ENCODE measurements around the gene HIGD1A.

DNA sequence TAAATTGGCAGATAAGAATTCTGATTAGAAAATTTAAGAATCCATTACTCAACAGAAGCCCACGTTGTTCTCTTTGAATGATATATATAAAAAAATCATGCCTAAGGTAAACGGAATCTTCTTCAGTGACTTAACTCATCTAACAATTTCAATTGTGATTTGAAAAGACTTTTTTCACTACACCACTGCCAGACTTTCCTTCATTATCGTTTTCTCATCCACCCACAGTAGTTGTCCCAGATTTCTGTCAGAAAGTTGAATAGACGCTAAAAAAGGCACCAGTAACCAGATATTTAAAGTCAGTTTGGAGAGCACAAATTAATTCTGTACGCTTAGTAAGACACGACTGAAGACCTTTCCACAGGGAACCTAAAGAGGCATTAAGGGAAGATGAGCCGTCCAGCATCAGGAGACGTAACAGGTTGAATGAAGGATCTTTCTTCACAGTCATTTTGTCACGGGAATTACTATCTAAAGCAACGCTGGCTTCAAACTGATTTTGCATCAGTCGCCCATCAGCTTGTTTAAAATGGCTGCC, 1.3 kb downstream of the HIGD1A start:
- TF ChIP-seq, protein P1, sequence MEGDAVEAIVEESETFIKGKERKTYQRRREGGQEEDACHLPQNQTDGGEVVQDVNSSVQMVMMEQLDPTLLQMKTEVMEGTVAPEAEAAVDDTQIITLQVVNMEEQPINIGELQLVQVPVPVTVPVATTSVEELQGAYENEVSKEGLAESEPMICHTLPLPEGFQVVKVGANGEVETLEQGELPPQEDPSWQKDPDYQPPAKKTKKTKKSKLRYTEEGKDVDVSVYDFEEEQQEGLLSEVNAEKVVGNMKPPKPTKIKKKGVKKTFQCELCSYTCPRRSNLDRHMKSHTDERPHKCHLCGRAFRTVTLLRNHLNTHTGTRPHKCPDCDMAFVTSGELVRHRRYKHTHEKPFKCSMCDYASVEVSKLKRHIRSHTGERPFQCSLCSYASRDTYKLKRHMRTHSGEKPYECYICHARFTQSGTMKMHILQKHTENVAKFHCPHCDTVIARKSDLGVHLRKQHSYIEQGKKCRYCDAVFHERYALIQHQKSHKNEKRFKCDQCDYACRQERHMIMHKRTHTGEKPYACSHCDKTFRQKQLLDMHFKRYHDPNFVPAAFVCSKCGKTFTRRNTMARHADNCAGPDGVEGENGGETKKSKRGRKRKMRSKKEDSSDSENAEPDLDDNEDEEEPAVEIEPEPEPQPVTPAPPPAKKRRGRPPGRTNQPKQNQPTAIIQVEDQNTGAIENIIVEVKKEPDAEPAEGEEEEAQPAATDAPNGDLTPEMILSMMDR (conservative IDR thresholded peaks at IDR 0.05), result no peak
- TF ChIP-seq ZFX (IDR thresholded peaks at IDR 0.05), result no peak

Measured in C4-2B (cell line).